Measurements from ENCODE around the gene STAG1.
A peak's percentile ranks its signal among the peaks of the same experiment; 100 is the strongest.
"Not testable (repeated sequence)": the region's sequence is repeated elsewhere in the genome, so short reads cannot be mapped to it uniquely, and the experiment has no call there.

STAG1 gene

GRCh38 chr3:136711277-136711676, 40.9 kb downstream of the STAG1 start:
- Histone ChIP-seq H3K4me1 (ENCODE audit: control insufficient read depth, insufficient read depth, low read length) (no peaks in the 10 kb centered on the region), H3K9me3 (ENCODE audit: control insufficient read depth, insufficient read depth, low read depth, low read length) (no peaks in the 10 kb centered on the region), H3K4me3 (ENCODE audit: low read depth, low read length) (no peak overlapping the region), H3K36me3 (ENCODE audit: control insufficient read depth in 2 of 2, insufficient read depth in 1 of 2, low read length in 2 of 2) (no peaks in the 10 kb centered on the region; a peak in 1 of 3 replicates), H3K27ac (ENCODE audit: extremely low read depth, low read depth, low read length) (no peak overlapping the region)
- ChIA-PET CTCF (interaction anchor here (0.6 kb wide), 1 partner anchor 190 kb away, joined by 3 read pairs; no protein-coding TSS in a partner anchor), POLR2A (no interaction called here)
- TF ChIP-seq ZBTB10 (tag by site-specific recombination; IDR thresholded peaks at IDR 0.05) (no peak), ZIC2 (tag by site-specific recombination; IDR thresholded peaks at IDR 0.05) (no peak), ZNF791 (tag by site-specific recombination; IDR thresholded peaks at IDR 0.05) (no peak), ZNF513 (tag by site-specific recombination; IDR thresholded peaks at IDR 0.05) (no peak)

GRCh38 chr3:136709775-136710174, 42.4 kb downstream of the STAG1 start:
- peak; percentile 52; the same call in 1 of the 2 replicates for TF ChIP-seq ZNF121 (tag by site-specific recombination; IDR thresholded peaks at IDR 0.05)
- CTCF ChIA-PET, result interaction anchor here (0.7 kb wide), 1 partner anchor 645 kb away, joined by 3 read pairs; no protein-coding TSS in a partner anchor
- H3K4me1 ChIP-seq (ENCODE audit: control insufficient read depth, insufficient read depth, low read length); H3K4me3 ChIP-seq (ENCODE audit: low read depth, low read length); H3K36me3 ChIP-seq (ENCODE audit: control insufficient read depth in 2 of 2, insufficient read depth in 1 of 2, low read length in 2 of 2); POLR2A ChIA-PET; H3K27ac ChIP-seq (ENCODE audit: extremely low read depth, low read depth, low read length); H3K9me3 ChIP-seq (ENCODE audit: control insufficient read depth, insufficient read depth, low read depth, low read length): not testable (repeated sequence)

- H3K4me1 ChIP-seq (ENCODE audit: control insufficient read depth, insufficient read depth, low read length), result no peaks in the 10 kb centered on the region
- H3K36me3 ChIP-seq (ENCODE audit: control insufficient read depth in 2 of 2, insufficient read depth in 1 of 2, low read length in 2 of 2), result no peaks in the 10 kb centered on the region; a peak in 1 of 3 replicates
- H3K27ac ChIP-seq (ENCODE audit: extremely low read depth, low read depth, low read length), result no peak overlapping the region
- no peaks in the 10 kb centered on the region for H3K9me3 ChIP-seq (ENCODE audit: control insufficient read depth, insufficient read depth, low read depth, low read length)
- H3K4me3 ChIP-seq (ENCODE audit: low read depth, low read length), result no peak overlapping the region
- ChIA-PET CTCF (no interaction called here), POLR2A (no interaction called here)
- TF ChIP-seq GLI4 (tag by site-specific recombination; IDR thresholded peaks at IDR 0.05) (no peak), ZNF645 (tag by site-specific recombination; IDR thresholded peaks at IDR 0.05) (no peak), ZNF514 (tag by site-specific recombination; IDR thresholded peaks at IDR 0.05) (no peak), ZBTB44 (tag by site-specific recombination; IDR thresholded peaks at IDR 0.05) (no peak), BCL11A (tag by site-specific recombination; IDR thresholded peaks at IDR 0.05; ENCODE audit: low read depth) (no peak), ZNF558 (tag by site-specific recombination; IDR thresholded peaks at IDR 0.05) (no peak), ZNF140 (tag by site-specific recombination; IDR thresholded peaks at IDR 0.05) (no peak), ZNF18 (tag by site-specific recombination; IDR thresholded peaks at IDR 0.05) (no peak), ZSCAN18 (tag by site-specific recombination; IDR thresholded peaks at IDR 0.05) (no peak), ZFP3 (tag by site-specific recombination; IDR thresholded peaks at IDR 0.05; ENCODE audit: low read depth) (no peak), PATZ1 (tag by site-specific recombination; IDR thresholded peaks at IDR 0.05) (no peak), ZNF513 (tag by site-specific recombination; IDR thresholded peaks at IDR 0.05) (no peak)
Measured at GRCh38 chr3:136708333-136708985, 43.7 kb downstream of the STAG1 start.
